ENCODE measurements around the gene ANG.

GRCh38 chr14:20682435-20683124 lies 6.0 kb upstream of the ANG start:
- TF ChIP-seq CTCF (IDR thresholded peaks at IDR 0.05) (no peak), EZH2 (IDR thresholded peaks at IDR 0.05; ENCODE audit: borderline replicate concordance, insufficient read depth, low read depth, low read length, poor library complexity, severe bottlenecking) (no peak)

Measured in B cell (primary cell).